Adrenal gland (tissue), 5 donors: ENCODE data around the gene PTPRD.

Source experiments
- CTCF ChIP-seq, 6 experiments: fragments of 450-650 bp in 4 of 6; fragments of 200-600 bp in 2 of 6; sonication (generic) in 1 of 6; IDR thresholded peaks; 1 replicate in 5 of 6; 2 replicates in 1 of 6; pipeline versions ENCODE4 v1.5.1 to v1.8.0; 2016 to 2021; ENCODE audit warnings: antibody characterized with exemption in 6 of 6, mild to moderate bottlenecking in 2 of 6, moderate library complexity in 1 of 6
- POLR2A ChIP-seq, 2 donors: fragments of 450-650 bp; IDR thresholded peaks; one replicate each; pipeline ENCODE4 v1.6.1; 2017; ENCODE audit warnings: antibody characterized with exemption in 2 of 2, mild to moderate bottlenecking in 2 of 2, moderate library complexity in 1 of 2
- donor health status: DM: no; HTN: no; CAD: no.

- no peak for TF ChIP-seq CTCF (IDR thresholded peaks at IDR 0.05)
- no peak for TF ChIP-seq POLR2A (IDR thresholded peaks at IDR 0.05)
Observed at GRCh38 chr9:8732367-8733075, 1880.3 kb downstream of the PTPRD start.
